SK-N-SH (cell line): ENCODE data around the gene MATN4.

Source experiments
- EP300 ChIP-seq, 2 experiments: IDR thresholded peaks; 2 replicates each; pipeline versions ENCODE4 v1.4.0 to v1.6.1; 2012; ENCODE audit warnings: borderline replicate concordance in 1 of 2, low read depth in 1 of 2, low read length in 1 of 2
- EZH2phosphoT487 ChIP-seq: fragments of 200-600 bp; sonication (generic); IDR thresholded peaks from 2 replicates; pipeline ENCODE4 v1.6.1; 2017; ENCODE audit warnings: low read depth, mixed run types, mild to moderate bottlenecking, antibody characterized with exemption, moderate library complexity, borderline replicate concordance
- GABPA ChIP-seq: IDR thresholded peaks from 2 replicates; pipeline ENCODE4 v1.4.0; 2012; ENCODE audit warnings: low read depth, mild to moderate bottlenecking
- RCOR1 ChIP-seq: fragments of 150-350 bp; IDR thresholded peaks from 2 replicates; pipeline ENCODE4 v1.6.1; 2017; ENCODE audit warnings: antibody characterized with exemption, low read length
- SIN3A ChIP-seq: IDR thresholded peaks from 2 replicates; pipeline ENCODE4 v1.6.1; 2012; ENCODE audit warnings: low read depth, mild to moderate bottlenecking, low read length, moderate library complexity, borderline replicate concordance
- SMC3 ChIP-seq: IDR thresholded peaks from 2 replicates; pipeline ENCODE4 v1.6.1; 2012; ENCODE audit warnings: low read depth, low read length, improper control_type of control experiment
- TEAD4 ChIP-seq: IDR thresholded peaks from 2 replicates; pipeline ENCODE4 v1.4.0; 2012; ENCODE audit warnings: mild to moderate bottlenecking, borderline replicate concordance; ENCODE audit not compliant: insufficient read depth
- YY1 ChIP-seq: IDR thresholded peaks from 2 replicates; pipeline ENCODE4 v1.4.0; 2012; ENCODE audit warnings: low read depth, mild to moderate bottlenecking
- TF ChIP-seq, protein P1 (sequence below): fragments of 200-600 bp; sonication (generic); IDR thresholded peaks from 2 replicates; pipeline ENCODE4 v1.6.1; 2017; ENCODE audit warnings: antibody characterized with exemption, mild to moderate bottlenecking, moderate library complexity
- TF ChIP-seq, protein P2 (sequence below): IDR thresholded peaks from 2 replicates; pipeline ENCODE4 v1.6.1; 2012; ENCODE audit warnings: mild to moderate bottlenecking, low read depth, low read length, moderate library complexity

DNA sequence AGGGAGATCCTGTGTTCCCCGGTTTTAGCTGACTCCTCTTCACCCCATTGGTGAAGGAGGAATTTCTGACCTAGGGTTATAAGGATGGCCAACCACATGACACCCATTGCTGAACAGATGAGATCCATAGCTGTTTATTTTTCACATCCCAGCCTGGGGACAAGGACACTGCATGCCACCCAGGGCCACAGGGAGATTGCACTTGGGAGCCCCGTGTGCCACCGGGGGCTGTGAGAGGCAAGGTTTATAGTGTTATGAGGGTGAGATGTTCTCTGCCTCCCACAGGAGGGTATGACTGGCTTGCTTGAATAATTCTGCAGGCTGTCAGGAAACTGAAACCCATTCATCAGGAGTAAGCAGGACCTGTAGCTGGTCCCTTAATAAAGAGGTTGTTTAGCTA lies 39.0 kb downstream of the MATN4 start:
- TF ChIP-seq YY1 = no peak
- TF ChIP-seq, protein P1, sequence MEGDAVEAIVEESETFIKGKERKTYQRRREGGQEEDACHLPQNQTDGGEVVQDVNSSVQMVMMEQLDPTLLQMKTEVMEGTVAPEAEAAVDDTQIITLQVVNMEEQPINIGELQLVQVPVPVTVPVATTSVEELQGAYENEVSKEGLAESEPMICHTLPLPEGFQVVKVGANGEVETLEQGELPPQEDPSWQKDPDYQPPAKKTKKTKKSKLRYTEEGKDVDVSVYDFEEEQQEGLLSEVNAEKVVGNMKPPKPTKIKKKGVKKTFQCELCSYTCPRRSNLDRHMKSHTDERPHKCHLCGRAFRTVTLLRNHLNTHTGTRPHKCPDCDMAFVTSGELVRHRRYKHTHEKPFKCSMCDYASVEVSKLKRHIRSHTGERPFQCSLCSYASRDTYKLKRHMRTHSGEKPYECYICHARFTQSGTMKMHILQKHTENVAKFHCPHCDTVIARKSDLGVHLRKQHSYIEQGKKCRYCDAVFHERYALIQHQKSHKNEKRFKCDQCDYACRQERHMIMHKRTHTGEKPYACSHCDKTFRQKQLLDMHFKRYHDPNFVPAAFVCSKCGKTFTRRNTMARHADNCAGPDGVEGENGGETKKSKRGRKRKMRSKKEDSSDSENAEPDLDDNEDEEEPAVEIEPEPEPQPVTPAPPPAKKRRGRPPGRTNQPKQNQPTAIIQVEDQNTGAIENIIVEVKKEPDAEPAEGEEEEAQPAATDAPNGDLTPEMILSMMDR = no peak
- TF ChIP-seq, protein P2, sequence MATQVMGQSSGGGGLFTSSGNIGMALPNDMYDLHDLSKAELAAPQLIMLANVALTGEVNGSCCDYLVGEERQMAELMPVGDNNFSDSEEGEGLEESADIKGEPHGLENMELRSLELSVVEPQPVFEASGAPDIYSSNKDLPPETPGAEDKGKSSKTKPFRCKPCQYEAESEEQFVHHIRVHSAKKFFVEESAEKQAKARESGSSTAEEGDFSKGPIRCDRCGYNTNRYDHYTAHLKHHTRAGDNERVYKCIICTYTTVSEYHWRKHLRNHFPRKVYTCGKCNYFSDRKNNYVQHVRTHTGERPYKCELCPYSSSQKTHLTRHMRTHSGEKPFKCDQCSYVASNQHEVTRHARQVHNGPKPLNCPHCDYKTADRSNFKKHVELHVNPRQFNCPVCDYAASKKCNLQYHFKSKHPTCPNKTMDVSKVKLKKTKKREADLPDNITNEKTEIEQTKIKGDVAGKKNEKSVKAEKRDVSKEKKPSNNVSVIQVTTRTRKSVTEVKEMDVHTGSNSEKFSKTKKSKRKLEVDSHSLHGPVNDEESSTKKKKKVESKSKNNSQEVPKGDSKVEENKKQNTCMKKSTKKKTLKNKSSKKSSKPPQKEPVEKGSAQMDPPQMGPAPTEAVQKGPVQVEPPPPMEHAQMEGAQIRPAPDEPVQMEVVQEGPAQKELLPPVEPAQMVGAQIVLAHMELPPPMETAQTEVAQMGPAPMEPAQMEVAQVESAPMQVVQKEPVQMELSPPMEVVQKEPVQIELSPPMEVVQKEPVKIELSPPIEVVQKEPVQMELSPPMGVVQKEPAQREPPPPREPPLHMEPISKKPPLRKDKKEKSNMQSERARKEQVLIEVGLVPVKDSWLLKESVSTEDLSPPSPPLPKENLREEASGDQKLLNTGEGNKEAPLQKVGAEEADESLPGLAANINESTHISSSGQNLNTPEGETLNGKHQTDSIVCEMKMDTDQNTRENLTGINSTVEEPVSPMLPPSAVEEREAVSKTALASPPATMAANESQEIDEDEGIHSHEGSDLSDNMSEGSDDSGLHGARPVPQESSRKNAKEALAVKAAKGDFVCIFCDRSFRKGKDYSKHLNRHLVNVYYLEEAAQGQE = no peak
- TF ChIP-seq EP300 (IDR thresholded peaks at IDR 0.05; ENCODE audit: borderline replicate concordance in 1 of 2, low read depth in 1 of 2, low read length in 1 of 2) = no peak
- no peak for TF ChIP-seq GABPA
- TF ChIP-seq RCOR1 = no peak
- TF ChIP-seq SIN3A = no peak
- TF ChIP-seq TEAD4 = no peak
- no peak for TF ChIP-seq EZH2phosphoT487
- no peak for TF ChIP-seq SMC3
